ENCODE results near the gene MACROD2. TPM values are rescaled to one million over a fixed set of nuclear protein-coding genes. Genes with fewer than 3 reads are reported as not detected.

The MACROD2 gene
- total and polyA plus RNA-seq, 11 donors = 0.54 to 5.4 (median 2.4) TPM

DNA sequence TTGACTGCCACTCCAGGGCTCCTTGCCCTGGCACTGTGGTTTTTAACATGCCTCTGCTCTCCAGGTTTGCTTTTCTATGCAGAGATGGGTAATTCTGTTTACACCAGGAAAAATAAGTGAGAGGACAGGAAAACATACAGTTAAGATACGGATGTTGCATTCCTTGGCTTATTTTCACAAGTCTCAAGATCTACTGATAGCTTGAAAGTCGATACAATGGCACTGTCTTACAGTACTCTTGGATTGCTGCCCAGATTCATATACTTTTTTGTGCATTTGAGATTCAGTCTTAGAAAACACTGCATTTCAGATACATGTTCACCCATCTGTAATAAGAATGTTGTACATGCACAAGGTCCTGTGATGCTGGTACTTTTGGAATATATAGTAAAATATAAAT lies 501.7 kb downstream of the MACROD2 start:
- TF ChIP-seq, protein P1, sequence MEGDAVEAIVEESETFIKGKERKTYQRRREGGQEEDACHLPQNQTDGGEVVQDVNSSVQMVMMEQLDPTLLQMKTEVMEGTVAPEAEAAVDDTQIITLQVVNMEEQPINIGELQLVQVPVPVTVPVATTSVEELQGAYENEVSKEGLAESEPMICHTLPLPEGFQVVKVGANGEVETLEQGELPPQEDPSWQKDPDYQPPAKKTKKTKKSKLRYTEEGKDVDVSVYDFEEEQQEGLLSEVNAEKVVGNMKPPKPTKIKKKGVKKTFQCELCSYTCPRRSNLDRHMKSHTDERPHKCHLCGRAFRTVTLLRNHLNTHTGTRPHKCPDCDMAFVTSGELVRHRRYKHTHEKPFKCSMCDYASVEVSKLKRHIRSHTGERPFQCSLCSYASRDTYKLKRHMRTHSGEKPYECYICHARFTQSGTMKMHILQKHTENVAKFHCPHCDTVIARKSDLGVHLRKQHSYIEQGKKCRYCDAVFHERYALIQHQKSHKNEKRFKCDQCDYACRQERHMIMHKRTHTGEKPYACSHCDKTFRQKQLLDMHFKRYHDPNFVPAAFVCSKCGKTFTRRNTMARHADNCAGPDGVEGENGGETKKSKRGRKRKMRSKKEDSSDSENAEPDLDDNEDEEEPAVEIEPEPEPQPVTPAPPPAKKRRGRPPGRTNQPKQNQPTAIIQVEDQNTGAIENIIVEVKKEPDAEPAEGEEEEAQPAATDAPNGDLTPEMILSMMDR (IDR thresholded peaks at IDR 0.05) = no peak
- no peak for TF ChIP-seq POLR2A (IDR thresholded peaks at IDR 0.05)
- no peaks in the 10 kb centered on the region for H3K4me1 ChIP-seq
- H3K9me3 ChIP-seq = no peaks in the 10 kb centered on the region
- no peak overlapping the region for H3K27ac ChIP-seq
- no peak overlapping the region for H3K4me3 ChIP-seq
- DNase-seq (no peak), ATAC-seq (no peak)
- no peaks in the 10 kb centered on the region for H3K36me3 ChIP-seq
- intact Hi-C loops (cut with DNase I) = no loop called here
- H3K27me3 ChIP-seq = no peaks in the 10 kb centered on the region
- WGBS, 4 donors = 27 to 35% (median 31%) methylated on average over 2 of the region's 2 CpGs

DNA sequence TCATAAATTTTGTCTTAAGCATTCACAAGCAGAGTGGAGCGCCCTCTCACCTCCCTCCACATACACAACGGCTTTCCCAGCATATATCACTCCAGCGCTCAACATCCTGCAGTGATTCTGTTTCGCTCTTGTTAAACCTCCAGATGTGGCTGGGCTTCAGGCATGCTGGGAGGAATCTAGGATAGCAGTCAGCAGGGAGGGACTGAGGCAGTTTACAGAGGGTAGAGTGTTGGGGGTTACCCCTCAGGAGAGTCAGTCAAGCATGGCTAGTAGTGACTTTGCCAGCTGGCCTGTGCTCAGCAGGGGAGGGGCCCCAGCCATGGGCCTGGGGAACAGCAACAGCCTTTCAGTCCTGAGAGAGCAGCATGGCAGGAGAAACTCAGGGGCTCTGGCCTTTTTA lies 503.5 kb downstream of the MACROD2 start:
- Histone ChIP-seq H3K4me3 (no peak overlapping the region), H3K36me3 (no peaks in the 10 kb centered on the region), H3K27ac (no peak overlapping the region), H3K9me3 (no peaks in the 10 kb centered on the region), H3K27me3 (no peaks in the 10 kb centered on the region), H3K4me1 (no peaks in the 10 kb centered on the region)
- intact Hi-C loops (cut with DNase I) = no loop called here
- DNase-seq (no peak), ATAC-seq (no peak)
- 60 to 71% (median 68%) methylated on average over 4 of the region's 4 CpGs for WGBS, 4 donors
- TF ChIP-seq POLR2A (IDR thresholded peaks at IDR 0.05) = no peak
- TF ChIP-seq, protein P1 (IDR thresholded peaks at IDR 0.05) = no peak

DNA sequence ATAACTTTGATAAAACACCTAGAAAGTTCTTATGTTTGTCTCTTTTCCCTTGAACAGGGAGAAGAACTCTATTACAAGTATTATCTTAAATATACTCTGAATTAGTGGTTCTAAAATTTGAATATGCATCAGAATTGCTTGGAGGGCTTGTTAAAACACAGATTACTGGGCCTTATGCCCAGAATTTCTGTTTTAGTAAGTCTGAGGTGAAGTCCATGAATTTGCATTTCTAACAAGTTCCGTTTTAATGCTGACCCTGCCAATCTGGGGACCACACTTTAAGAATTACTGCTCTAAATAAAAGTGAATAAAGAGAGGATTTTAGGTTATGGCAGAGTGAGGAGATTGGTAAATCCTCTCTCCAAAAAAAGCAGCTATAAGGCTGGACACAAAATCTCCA lies 510.2 kb downstream of the MACROD2 start:
- Histone ChIP-seq H3K36me3 (no peaks in the 10 kb centered on the region), H3K9me3 (peaks cover 0 to 9% (median 0%) of the 10 kb centered on the region in 12 donors), H3K4me1 (no peaks in the 10 kb centered on the region), H3K4me3 (no peak overlapping the region), H3K27ac (no peak overlapping the region), H3K27me3 (no peaks in the 10 kb centered on the region)
- intact Hi-C loops (cut with DNase I) = no loop called here
- DNase-seq (no peak), ATAC-seq (no peak)
- 78 to 89% (median 85%) methylated on average over 1 of the region's 1 CpG for WGBS, 4 donors
- TF ChIP-seq, protein P1 (IDR thresholded peaks at IDR 0.05) = no peak
- TF ChIP-seq POLR2A (IDR thresholded peaks at IDR 0.05) = no peak

DNA sequence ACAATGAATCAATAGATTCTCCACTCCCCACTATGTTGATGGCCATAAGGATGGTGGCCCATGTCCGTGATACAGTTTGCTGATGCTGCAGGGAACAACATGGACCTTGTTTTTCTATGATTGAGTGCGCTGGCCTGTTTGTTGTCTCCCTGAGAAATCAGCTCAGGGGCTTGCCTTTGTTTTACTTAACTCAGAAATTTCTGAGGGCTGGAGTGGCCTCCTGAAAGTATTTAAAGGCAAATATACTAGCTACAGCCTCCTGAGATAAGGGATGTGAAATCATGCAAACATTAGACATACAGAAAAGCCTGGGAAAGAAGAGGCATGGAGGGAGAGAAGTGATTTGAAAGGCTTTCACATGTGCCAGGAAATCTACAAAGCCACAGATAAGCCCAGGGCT lies 512.4 kb downstream of the MACROD2 start:
- no peak for DNase-seq
- Histone ChIP-seq H3K27ac (no peak overlapping the region), H3K4me1 (no peaks in the 10 kb centered on the region), H3K9me3 (peaks cover 0 to 9% (median 0%) of the 10 kb centered on the region in 12 donors), H3K27me3 (no peaks in the 10 kb centered on the region), H3K36me3 (no peaks in the 10 kb centered on the region), H3K4me3 (no peak overlapping the region)
- 72 to 80% (median 76%) methylated on average over 2 of the region's 2 CpGs for WGBS, 4 donors
- intact Hi-C loops (cut with DNase I) = no loop called here
- ATAC-seq = no peak
- TF ChIP-seq, protein P1 (IDR thresholded peaks at IDR 0.05) = no peak
- TF ChIP-seq POLR2A (IDR thresholded peaks at IDR 0.05) = no peak
